GM21528 (cell line): ENCODE data around the gene TIGD2.
"Not testable (repeated sequence)": the region's sequence is repeated elsewhere in the genome, so short reads cannot be mapped to it uniquely, and the experiment has no call there.

Experiments used
- ATAC-seq: cut with Tn5 transposase; IDR thresholded peaks from one replicate; pipeline ENCODE4 v1.9.1; 2021; ENCODE audit warnings: mild to moderate bottlenecking, moderate library complexity; ENCODE audit not compliant: unreplicated experiment, low FRiP score

Gene TIGD2

GRCh38 chr4:89117115-89117514 is 5.8 kb downstream of the TIGD2 start:
- no peak for ATAC-seq

GRCh38 chr4:89119166-89119565 is 7.8 kb downstream of the TIGD2 start:
- ATAC-seq: no peak

GRCh38 chr4:89119836-89120235 is 8.5 kb downstream of the TIGD2 start:
- no peak for ATAC-seq

- no peak for ATAC-seq
These were observed 10.2 kb downstream of the TIGD2 start for GRCh38 chr4:89121387-89122068.

DNA sequence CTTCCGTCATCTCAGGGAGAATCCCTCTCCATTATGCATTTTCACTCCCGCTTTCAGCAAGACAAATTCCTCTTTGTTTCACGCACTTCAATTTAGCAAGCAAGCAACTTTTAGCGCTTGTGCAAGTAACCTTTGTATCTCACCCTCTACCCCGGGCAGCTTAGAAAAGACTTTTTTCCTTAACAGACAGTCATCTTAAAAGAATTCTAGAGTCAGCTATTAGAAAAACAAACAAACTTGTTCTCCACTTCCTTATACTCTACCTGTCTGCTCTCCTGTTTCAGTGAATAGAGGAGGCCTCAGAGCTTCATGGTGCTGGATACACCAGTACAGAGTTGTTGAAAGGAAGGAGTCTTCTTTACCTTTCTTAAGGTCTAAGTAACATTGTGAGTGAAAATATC is 12.1 kb downstream of the TIGD2 start:
- no peak for ATAC-seq

- no peak for ATAC-seq
These were observed 14.8 kb downstream of the TIGD2 start for GRCh38 chr4:89125901-89126782.

DNA sequence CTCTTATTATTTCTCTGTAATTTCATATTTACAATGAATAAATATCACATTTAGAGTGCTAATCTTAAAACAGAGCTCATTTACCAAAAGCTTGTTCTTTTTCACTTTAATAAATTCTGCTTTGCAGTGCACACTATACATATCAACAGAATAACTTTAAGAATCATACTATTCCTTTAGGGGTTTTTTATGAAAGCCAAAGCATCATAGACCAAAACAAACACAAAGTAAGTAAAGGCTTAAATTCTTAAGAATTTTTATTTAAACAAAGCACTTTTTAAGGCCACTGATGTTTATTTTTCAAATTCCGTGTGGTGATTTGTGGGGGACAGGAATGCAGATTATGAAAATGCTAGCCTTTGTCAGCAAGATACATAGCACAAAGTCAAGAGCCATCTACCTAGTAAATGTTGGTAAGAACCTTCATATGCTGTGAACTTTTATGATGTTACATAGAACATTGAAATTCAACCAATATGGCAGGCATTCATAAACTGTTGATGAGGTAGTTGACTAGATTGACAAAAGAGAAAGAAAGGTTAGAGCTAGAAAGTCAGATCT is 17.8 kb downstream of the TIGD2 start:
- no peak for ATAC-seq

DNA sequence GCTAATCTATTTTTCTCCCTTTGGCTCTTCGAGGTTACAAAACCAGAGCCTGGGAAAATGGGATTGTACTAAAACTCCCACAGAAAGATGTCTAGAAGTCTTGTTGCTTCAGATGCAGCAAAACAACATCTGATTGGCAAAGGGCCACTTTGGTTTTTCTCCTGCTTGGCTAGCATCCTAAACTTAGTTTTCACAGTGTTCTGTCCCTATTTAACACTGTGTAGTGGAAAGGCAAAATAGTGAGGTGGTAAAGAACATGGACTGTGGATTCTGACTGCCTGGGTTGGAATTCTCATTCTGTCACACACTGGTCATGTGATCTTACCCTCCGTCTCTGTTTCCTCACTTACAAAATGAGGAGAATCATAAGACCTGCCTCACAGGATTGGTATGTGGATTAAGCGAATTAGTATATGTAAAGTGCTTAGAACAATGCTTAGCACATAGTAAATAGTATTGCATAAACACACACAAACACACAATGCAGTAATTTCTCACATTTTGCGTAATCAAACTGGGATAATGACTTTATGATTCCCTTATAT is 23.5 kb downstream of the TIGD2 start:
- no peak for ATAC-seq

- no peak for ATAC-seq
These were observed 25.2 kb downstream of the TIGD2 start for GRCh38 chr4:89136525-89136924.

DNA sequence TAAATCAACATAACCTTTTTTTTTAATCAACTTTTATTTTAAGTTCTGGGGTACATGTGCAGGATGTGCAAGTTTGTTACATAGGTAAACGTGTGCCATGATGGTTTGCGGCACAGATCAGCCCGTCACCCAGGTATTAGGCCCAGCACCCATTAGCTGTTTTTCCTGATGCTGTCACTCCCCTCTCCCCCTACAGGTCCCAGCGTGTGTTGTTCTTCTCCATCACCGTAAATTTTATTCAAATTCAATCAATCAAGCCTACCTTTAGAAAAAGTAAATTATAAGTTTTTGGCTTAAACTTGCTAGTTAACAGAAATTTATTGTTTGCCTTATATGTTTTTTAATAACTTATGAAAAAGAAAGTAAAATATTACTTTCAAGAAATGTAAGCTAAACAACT is 25.9 kb downstream of the TIGD2 start:
- no peak for ATAC-seq

DNA sequence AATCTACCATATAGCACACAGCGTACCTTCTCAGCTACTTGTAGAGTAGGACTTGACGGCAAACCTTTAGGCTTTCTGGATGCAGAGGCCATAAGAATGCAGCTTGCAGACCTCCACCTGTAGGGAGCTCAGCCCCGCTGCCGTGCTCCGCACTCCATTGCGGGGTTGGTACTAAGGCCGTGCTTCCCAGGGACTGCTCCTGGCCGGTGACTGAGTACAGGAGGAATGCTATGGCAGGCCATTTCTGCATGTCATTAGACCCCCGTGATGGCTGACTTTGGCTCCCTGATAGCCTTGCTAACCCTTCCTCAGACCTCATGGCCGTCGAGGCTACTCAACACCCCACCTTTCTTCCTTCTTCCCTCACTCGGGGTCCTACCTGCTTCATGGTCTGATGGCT is 26.4 kb downstream of the TIGD2 start:
- no peak for ATAC-seq

DNA sequence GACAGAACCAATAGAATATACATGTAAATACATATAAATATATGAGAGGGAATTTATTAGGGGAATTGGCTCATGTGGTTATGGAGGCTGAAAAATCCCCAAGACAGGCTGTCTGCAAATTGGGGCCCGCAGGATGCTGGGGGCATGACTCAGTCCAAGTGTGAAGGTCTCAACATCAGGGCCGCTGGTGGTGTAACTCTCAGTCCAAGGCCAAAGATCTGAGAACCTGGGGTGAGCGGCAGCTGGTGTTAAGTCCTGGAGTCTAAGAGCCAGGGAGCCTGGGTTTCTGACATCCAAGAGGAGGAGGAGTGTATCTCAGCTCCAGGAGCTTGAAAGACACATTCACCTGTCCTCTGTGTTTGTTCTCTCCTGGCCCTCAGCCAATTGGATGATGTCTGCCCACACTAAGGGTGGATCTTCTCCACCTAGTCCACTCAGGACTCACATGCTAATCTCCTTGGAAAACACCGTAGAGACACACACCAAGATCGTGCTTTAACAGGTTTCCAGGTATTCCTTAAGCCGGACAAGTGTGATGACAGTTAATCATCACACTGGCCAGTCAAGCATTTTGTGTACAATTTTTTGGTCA is 28.9 kb downstream of the TIGD2 start:
- ATAC-seq: no peak

DNA sequence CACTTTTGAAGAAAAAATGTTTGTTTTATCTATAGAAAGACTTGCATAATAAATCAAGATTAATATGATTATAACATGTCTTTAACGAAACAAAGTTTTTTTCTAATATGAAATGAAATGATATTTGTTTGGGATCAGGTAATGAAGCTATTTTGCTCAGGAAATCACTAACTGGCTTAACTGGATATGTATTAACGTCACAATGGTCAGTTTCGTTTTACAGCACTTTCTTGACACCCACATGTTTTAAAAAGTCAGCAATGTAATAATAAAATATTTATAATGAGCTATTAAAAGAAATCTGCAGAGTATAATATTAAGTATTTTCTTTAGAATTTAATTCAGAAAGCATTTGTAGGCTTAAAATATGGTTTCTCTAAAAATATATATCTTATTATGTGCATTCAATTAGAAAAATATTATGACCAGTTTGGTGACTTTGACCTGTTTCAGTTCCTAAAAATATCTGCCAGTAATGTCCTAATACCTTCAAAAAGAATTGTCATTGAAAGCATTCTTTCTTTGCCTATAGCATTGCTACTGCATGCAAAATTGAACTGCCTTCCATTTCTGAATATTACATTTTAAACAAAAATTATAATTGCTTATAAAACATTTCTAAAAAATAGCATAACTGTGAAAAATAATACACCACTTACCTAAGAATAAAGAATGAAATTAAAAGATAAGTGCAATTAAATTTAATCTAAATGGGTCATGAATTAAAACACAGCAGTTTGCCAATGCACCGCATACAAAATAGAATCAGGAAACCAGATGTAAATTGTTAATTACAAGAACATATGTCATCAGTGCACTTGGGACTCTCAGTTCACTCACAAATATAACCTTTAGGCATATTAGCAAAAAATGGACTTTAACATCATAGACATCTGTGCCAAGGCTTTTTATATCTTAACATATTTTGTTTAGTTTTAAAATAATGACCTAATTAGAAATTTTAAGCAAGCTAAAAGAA is 31.6 kb downstream of the TIGD2 start:
- peak; percentile 72 for ATAC-seq

GRCh38 chr4:89144652-89145051 is 33.3 kb downstream of the TIGD2 start:
- ATAC-seq: not testable (repeated sequence)

- no peak for ATAC-seq
These were observed 34.9 kb downstream of the TIGD2 start for GRCh38 chr4:89146196-89146595.

DNA sequence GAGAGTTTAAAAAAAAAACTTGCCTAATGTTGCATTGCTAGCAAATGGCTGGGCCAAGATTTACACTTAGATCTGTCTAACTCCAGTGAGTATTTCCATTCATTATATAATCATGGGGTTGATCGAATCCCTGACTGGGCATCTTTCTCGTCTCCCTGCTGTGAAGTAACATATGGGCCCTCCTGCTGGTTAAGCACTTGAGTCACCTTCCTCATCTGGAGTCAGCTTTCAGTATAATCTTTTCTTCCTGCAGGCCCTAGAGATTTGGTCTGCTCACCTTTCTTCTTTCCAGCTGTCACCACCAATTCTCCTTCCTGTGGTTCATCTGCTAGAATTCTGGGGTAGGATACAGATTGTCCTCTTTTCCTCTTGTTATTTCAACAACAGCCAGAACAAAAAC is 41.6 kb downstream of the TIGD2 start:
- ATAC-seq: no peak

GRCh38 chr4:89156174-89156914 is 45.0 kb downstream of the TIGD2 start:
- ATAC-seq: no peak

DNA sequence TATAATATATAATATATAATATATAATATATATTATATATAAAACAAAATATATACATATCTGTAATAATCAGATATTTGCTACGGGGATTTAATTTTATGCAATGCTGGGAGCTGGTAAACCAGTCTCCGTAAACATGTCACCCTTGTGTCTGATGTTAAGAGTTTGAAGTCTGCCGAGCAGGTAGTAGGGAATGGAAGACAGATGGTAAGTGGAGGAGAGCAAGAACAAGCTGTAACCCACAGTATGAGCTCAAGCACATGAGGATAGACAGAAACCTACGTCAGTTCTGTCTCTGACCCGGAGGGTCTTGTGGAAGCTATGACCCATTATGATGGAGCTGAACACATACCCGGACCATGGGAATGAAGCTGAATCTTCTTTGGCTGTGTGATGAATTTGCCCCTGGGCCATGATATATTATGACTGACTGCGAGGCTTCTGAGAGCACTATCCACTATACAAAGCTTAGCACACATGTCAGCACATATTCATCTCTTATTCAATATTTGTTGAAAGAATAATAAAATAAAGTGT is 46.2 kb downstream of the TIGD2 start:
- no peak for ATAC-seq
